GM12873 (cell line): ENCODE measurements around the gene GRK5.

ENCODE experiments used
- CTCF ChIP-seq: IDR thresholded peaks from 2 replicates; pipeline ENCODE4 v1.5.1; 2012; ENCODE audit warnings: low read depth, mild to moderate bottlenecking, moderate library complexity, low read length, control low read depth; ENCODE audit not compliant: insufficient read depth; ENCODE audit errors: missing control alignments

GRK5 gene

DNA sequence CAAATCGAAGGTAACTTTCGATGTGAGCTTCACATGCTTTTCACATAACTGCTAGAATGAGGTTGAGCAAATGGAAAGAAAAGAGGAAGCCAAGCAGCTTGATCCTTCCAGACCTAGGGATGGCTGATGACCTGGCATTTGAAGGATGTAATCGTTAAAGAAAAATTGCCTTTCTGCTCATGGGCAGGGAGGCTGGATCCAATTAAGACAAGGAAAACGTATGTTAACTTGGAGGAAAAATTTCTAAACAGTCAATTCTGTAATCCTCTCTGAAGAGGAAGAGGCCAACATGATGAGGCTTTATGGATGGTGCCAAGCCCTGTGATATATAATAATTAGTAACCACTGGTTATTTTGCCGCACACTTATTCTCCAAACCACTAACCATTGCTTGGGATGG is 12.5 kb downstream of the GRK5 start:
- no peak for TF ChIP-seq CTCF

GRCh38 chr10:119221201-119221600 is 13.8 kb downstream of the GRK5 start:
- no peak for TF ChIP-seq CTCF

GRCh38 chr10:119221666-119222065 is 14.3 kb downstream of the GRK5 start:
- TF ChIP-seq CTCF: no peak

DNA sequence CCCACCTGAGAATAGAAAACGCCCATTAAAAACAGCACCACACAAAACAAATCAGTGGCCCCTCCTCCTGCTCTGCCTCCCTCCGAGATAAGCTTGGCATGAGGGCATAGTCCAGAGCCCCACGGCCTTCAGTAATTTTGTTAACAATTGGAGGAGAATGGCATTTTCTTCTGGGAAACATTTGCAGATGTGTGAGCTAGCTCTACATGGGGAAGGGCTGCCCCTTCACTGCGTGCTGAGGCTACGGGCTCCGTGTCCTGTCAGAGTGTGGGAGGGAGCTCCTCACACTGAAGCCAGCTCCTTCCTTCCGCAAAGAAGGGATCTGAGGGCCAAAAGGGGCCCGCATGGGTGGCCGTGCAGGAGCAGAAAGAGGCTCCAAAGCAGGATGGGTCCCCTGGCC is 15.2 kb downstream of the GRK5 start:
- no peak for TF ChIP-seq CTCF

GRCh38 chr10:119222966-119223386 is 15.6 kb downstream of the GRK5 start:
- TF ChIP-seq CTCF: no peak

DNA sequence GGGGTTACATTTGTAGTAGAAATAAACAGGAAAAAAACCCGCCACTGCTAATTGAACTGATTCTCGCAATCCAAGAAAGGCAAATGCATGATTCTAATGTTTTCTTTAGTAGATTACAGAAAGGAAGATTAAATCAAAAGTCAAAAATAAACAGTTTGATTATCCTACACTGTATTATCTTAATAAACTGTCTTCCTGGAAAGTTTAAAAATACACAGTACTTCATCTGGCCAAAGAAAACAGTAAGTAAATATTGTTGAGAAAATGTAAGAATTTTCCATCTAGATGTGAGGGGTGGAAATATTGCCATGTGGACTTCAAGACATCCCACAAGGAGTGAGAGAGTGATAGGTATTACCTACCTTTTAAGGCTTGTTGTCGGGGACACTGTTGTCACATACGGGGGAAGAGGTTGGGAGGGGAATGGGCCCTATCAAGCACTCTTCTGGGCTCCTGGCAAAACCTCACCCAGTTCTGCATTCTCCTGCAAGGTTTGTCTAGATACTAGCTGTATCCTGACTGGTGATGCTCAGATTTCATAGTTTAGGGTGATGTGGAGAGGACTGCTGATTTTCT is 17.8 kb downstream of the GRK5 start:
- no peak for TF ChIP-seq CTCF

GRCh38 chr10:119227825-119228224 is 20.5 kb downstream of the GRK5 start:
- no peak for TF ChIP-seq CTCF
